COLO829 (cell line): ENCODE results near the gene RPUSD1.

Experiments
- DNase-seq: peaks from one replicate; pipeline ENCODE4 v3.0.0; 2012; ENCODE audit warnings: low spot score

RPUSD1 gene

DNA sequence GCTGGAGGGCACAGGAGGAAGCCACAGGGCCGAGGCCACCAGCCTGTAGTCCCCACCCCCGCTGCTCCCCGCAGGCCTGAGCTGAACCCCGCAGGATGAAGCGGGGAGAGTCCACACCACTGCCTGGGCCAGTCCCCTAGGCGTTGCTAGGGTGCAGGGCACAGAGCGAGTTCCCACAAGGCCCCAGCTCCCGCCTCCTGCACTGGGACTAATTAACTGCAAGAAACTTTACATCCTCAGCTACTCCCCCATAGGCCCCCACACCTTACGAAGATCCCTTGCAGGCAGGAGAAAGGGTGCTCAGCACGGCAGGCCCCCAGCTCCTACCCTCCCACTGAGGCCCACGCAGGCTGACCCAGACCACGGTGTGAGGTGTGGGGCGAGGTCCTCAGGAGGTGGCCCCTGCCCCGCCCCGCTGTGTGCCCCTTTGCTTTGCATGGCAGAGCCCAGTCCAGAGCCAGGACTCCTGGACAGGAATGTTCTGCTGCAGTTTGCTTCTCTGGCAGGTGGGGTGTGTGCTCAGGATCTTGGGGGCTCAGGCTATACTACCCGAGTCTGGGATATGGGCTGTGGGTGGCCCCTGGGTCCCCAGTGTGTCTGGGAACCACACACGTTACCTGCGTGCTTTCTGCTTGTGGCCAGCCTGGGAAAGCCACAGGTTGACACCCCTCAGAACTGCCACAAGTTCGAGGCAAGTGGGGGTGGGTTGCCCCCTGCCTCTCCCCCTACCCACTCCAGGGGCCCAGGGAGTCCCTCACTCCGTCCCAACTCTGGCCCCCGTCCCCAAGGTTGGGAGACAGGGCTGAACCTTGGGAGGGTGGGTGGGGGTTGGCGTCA lies 11.1 kb upstream of the RPUSD1 start:
- DNase-seq = no peak

DNA sequence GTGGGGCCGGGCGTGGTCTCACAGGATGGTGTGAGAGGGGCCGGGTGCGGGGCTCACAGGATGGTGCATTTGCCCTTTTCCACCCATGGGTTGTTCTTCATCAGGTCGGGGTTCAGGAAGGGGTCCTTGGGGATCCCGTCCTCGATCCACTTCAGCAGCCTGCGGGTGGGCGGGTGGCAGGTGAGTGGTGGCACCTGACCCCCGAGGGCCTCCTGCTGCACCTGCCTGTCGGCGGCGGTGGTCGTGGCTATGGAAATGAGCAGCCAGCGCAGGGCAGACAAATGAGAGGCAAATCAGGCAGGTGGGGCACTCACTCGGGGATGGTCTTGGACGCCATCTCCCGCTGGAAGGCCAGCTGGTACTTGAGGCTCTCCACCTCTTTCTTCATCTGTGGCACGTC lies 10.5 kb upstream of the RPUSD1 start:
- DNase-seq = no peak

DNA sequence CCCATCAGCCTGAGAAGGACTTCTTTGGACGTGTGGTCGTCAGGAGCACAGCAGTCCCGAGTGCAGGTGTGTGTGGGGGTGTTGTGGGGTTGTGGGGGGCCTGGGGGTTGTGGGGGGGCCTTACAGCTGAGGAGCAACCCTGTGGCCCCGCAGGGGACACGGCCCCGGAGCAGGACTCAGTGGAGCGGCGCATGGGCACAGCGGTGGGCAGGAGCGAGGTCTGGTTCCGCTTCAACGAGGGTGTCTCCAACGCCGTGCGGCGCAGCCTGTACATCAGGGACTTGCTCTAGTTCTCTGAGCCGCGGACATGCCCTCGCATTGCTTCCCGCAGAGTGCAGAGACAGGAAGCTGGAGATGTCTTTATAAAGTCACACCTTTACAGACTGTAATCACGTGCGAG lies 9.5 kb upstream of the RPUSD1 start:
- DNase-seq = no peak

DNA sequence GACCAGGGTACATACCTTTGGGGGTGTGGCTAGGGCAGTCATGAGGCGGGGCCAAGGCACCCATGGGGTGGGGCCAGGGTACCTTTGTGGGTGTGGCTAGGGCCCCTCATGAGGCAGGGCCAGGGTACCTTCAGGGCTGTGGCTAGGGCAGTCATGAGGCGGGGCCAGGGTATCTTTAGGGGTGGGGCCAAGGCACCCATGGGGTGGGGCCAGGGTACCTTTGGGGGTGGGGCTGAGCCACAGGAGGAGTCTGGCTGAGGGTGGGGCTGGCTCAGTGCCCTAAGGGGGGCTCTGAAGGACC lies 8.9 kb upstream of the RPUSD1 start:
- DNase-seq = no peak

DNA sequence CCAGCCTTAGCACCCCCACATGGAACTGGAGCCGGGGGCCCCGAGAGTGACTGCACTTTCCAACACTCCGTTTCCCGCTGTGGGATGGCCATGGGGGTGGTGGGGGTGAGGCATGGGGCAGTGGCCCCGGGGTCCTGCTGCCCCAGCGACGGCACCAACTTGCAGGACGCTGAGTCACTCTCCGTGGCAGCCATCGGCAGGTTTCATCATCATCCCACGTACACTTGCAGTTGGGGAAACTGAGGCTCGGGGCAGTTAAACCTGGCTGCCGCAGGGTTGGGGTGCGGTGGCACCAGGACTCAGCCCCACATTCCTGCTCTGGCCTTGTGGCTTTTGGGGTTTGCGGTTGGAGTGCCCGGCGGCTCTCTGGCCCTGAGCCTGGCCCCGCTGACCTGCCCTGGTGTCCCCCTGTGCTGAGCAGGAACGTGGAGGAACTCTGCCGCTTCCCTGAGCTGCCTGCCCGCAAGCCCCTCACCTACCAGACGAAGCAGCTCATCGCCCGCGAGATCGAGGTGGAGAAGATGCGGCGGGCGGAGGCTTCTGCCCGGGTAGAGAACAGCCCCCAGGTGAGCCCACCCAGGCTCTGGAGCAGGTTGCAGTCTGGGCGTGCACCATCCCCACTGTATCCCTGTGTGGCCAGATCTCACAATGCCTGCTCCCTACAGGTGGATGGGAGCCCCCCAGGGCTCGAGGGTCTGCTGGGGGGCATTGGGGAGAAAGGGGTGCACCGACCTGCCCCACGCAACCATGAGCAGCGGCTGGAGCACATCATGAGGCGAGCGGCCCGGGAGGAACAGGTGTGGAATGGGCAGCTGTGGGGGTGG lies 8.3 kb upstream of the RPUSD1 start:
- no peak for DNase-seq

DNA sequence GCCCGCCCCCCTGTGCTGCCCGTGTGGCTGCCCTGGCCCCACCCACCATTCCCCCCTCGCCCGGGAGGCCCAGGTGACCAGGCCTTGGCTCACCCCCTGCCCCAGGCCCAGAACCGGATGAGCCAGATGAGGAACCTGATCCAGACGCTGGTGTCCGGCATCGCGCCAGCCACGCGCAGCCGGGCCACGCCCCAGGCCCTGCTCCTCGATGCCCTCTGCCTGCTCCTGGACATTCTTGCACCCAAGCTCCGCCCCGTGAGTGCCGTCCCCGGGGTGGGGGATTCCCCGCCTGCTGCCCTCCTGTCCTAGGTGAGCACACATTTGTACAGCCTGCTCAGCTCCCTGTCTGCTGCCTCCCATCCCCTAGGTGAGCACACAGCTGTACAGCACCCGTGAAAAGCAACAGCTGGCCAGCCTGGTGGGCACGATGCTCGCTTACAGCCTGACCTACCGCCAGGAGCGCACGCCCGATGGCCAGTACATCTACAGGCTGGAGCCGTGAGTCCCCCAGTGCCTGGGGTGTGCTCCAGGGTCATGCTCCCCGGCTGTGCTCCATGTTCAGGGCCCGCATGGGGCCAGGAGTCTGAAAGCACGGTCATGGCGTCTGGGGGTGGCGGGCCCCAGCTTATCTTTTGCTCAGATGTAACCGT lies 7.5 kb upstream of the RPUSD1 start:
- peak; percentile 57 for DNase-seq

DNA sequence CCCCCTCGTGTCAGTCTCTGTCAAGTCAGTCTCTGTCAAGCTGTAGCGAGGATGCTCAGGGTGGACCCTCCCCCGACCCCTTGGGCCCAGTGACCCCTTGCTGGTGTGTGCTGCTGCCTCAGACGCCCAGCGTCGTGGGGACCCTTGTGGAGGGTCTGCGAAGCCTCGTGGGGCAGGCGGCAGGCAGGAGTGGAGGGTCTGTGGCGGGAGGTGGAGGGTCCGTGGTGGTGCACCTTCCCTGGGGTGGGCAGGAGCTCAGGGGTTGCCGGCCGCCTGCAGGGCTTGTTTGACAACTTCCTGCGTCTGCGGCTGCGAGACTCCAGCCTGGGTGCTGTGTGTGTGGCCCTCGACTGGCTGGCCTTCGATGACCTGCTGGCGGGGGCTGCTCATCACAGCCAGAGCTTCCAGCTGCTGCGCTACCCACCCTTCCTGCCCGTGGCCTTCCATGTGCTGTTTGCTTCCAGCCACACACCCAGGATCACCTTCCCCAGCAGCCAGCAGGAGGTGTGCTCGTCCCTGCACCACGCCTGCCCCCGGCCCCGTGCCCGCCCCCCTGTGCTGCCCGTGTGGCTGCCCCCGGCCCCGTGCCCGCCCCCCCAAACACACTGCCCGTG lies 6.8 kb upstream of the RPUSD1 start:
- DNase-seq = no peak

DNA sequence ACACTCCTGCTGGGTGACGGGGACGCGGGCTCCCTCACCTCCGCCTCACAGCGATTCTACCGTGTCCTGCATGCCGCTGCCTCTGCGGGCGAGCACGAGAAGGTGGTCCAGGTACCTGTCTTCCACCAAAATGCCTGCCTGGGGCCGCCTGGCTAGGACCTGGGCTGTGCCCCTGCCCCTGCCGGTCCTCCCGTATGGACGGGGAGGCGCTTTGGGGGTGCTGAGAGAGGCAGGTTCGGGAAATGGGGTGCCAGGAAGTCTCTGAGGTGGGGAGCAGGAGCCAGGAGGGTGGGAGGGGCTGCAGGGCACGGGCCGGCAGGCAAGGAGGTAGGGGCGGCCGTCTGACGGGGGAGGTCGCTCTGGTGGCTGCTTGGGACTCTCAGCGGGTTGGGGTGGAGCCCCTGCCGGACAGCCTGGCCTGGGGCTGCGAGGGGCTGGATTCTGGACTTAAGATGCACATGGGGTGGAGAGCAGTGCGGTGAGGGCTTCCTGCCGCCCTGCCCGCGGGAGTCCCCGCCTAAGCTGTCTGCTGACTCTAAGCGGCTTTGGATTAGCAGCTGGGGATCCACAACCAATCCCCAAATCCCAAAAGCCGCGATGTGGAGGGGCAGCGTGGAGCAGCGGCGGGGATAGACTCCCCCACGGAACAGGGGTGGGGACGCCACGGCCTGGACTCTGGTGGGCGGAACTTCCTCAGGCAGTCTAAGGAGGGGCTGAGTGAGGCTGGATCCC lies 6.1 kb upstream of the RPUSD1 start:
- no peak for DNase-seq

DNA sequence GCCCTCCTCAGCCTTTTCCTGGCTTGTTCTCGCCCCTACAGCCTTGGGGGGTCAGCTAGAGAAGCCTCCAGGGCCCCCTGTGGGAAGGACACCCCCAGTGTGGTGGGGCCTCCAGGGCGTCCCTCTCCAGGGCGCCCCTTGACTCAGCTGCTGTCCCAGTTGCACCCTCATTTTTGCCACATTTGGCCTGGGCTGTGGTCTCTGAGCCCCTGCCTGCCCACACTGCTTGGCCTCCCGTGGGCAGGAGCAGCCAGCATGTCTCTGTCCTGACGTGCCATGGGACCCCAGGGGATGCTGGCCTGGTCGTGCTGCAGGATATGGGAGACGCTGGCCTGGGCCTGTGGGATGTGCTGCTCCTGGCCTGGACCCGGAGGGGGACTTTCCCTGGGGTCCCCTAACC lies 5.2 kb upstream of the RPUSD1 start:
- no peak for DNase-seq

DNA sequence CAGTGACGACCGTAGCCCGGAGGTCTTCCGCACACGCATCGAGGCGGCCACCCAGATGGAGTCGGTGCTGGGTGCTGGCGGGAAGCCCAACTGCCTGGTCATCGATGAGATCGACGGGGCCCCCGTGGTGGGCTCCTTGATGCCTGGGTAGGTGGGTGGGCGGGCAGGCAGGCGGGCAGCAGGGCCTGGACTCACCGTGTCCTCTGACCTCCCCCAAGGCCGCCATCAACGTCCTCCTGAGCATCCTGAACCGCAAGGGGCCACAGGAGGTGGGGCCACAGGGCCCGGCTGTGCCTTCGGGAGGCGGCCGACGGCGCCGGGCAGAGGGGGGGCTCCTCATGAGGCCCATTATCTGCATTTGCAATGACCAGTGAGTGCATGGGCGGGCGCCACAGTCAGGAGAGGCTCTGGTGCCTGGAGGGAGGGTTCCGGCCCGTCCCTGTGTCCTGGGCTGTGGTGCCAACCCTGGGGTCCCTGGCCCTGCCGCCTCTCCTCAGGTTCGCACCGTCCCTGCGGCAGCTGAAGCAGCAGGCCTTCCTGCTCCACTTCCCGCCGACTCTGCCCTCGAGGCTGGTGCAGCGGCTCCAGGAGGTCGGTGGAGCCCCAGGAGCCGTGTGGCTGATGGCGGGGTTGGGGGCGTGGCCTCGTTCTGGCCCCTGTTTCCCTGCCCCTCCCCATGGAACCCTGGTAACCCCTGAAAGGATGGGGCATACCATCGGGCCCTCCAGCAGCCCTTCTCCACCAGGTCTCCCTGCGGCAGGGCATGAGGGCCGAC lies 4.2 kb upstream of the RPUSD1 start:
- DNase-seq = no peak

DNA sequence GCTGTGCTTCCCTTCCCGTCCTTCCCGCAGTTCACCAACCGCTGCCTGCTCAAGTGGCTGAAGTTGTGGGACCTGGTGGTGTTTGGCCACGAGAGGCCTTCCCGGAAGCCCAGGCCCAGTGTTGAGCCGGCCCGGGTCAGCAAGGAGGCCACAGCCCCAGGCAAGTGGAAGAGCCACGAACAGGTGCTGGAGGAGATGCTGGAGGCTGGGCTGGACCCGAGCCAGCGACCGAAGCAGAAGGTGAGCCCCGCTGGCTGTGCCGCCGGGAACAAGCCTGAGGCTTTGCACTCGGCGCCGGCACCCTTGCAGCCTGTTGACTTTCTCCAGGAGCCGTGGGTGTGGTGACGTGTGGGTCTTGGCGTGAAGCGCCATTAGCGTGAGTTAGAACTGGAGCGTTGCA lies 3.0 kb upstream of the RPUSD1 start:
- DNase-seq = no peak

DNA sequence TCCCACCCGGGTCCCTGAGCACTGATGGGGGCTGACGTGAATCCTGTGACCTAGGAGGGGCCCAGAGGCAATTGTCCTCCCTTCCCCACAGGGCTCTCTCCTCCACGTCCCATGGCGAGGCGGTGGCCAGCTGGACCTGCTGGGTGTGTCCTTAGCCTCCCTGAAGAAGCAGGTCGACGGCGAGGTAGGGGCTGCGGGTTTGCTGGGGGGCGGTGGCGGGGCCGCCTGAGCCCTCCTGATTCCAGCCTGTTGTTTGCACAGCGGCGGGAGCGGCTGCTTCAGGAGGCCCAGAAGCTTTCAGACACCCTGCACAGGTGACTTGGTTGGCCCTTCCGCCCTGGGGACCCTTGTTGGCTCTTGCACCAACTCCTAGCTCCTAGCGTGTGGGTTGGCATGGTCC lies 1.9 kb upstream of the RPUSD1 start:
- DNase-seq = no peak

DNA sequence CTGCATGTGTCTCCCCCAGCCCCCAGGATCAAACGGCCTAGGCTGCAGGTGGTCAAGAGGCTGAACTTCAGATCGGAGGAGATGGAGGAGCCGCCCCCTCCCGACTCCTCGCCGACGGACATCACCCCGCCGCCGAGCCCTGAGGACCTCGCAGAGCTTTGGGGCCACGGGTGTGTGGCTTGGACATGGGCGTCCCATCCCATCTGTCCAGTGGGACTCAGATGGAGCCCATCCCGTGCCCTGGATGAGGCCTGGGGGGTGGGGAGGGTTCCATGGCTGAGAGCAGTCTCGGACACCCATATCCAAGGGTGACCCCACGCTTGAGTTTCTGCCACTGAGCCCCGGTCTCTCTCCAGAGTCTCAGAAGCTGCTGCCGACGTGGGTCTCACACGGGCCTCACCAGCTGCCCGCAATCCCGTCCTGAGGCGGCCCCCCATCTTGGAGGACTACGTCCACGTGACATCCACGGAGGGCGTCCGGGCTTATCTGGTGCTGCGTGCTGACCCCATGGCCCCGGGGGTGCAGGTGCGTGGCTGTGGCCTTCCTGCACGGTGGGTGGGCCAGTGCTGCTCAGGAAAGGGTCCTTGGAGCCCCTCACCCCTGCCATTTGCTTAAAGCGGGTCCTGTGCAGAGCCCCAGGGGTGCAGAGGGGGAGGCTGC lies 1.1 kb upstream of the RPUSD1 start:
- no peak for DNase-seq

DNA sequence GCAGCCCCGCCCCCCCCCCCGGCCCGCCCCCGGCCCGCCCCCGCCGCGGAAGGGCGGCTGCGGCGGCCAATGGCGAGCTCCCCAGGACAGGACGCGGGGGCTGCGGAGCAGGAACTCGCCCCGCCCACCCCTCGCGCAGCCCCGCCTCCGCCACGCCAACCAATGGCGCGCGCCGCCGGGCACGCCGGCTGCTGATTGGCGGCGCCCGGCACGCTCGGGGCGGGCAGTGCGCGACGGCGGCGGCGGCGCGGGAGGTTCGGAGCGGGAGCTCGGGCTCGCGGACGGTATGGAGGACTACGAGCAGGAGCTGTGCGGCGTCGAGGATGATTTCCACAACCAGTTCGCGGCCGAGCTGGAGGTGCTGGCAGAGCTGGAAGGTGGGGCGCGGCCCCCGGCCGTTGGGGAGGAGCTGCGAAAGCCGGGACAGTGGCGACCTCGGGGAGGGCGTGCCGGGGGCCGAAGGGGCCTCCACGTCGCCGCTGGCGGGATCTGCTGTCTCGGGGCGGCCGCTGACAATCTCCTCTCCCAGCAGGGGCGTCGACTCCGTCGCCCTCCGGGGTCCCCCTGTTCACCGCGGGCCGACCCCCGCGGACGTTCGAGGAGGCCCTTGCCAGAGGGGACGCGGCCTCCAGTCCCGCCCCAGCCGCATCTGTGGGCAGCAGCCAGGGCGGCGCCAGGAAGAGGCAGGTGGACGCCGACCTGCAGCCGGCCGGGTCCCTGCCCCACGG lies 382 bp upstream of the RPUSD1 start, which contains the start of gene CHTF18:
TSS of gene CHTF18 (plus strand) at position 222 of the 728 bp plus-strand sequence. CDS start at position 287, 65 bp downstream.
- peak; percentile 95 for DNase-seq

DNA sequence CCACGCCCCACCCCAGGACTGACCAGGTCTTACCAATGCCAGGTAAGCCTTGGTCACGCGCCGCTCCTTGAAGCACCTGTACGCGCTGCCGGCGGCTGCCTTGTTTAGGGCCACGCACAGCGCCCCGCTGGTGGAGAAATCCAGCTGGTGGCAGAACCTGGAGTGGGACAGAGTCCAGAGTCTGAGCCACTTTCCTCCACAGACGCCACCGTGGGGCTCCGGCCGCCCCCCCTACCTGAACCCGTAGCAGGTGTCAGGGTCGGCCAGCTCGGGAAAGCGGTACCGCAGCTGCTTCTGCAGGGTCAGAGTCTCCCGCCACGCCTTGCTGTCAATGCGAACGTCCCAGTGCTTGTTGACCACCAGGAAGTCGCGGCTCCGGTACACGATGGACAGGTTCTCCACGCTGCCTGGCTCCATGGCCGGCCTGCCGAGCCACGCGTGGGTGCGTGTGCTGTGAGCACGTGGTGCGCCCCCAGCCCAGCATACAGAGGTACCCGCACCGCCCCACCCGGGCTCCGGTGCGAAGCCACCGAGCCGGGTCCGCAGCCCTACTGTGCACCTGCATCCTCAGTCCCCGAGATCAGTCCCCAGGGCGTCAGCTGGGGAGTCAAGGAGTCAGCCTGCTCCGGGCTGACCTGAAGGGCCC lies 737 bp downstream of the RPUSD1 start:
- DNase-seq = no peak

DNA sequence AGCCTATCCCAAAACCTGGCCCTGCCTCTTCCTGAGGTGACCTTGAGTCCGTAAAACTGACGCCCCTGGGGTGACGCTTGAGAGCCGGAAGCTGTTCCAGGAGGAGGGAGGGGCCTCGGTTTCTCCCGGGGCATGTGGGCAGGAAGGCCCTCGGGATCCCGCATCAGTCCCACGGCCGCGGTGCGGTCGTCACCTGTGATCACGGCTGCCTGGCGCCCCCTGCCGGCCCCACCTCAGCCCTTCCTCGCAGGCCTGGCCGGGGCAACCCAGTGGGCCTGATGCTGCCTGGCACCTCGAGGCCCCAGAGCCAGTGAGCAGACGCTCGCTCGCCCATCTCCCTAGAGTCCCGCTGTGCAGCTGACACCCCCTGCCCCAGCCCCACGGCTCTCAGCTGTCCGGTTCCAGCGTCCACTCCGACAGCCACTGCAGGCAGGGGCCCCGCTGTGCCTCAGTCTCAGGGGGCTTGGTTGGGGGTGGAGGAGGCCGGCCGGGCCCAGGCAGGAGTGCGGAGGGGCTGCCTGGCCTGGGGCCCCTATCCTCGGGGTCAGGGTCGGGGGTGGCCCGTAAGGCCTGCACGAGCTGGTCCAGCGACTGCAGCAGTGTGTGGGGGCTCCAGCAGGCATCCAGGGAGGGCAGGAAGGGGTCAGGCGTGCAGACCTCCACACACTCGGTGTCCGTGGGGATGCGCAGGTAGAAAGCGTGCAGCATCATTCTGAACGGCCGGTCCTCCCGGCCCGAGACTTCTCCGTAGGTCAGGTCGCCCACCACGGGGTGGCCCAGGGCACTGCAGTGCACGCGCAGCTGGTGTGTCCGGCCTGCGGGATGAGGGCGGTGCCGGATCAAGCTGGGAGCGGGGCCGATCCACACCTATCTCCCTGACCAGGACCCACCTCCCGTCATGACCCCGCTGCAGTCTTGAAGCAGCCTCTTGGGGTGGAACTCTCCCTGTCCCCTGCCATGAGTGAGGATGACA lies 2.3 kb downstream of the RPUSD1 start:
- DNase-seq = peak; percentile 20

DNA sequence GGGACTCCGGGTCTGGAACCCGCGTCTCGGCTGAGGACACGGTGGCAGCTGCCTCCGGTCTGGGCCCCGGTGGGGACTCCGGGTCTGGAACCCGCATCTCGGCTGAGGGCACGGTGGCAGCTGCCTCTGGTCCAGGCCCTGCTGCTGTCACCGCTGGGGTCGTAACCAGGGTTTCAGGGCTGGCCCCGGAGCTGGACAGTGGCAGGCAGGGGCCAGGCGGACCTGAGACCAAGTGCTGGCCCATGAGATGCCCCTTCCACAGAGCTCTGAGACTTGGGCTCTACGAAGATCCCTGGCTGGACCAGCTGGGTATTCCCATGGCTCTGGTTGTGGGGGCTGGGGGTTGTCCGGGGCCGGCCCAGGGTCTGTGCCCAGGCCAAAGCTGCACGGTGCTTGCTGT lies 3.8 kb downstream of the RPUSD1 start:
- DNase-seq = no peak
